Testis (tissue), 2 donors: ENCODE data around the gene CATSPERD.

Source experiments
- CTCF ChIP-seq, 3 experiments: fragments of 450-650 bp in 2 of 3; fragments of 200-600 bp in 1 of 3; sonication (generic) in 1 of 3; IDR thresholded peaks; one replicate each; pipeline ENCODE4 v1.5.1; 2016 to 2019; ENCODE audit warnings: antibody characterized with exemption in 3 of 3, mild to moderate bottlenecking in 2 of 3, moderate library complexity in 1 of 3
- POLR2A ChIP-seq: fragments of 450-650 bp; IDR thresholded peaks from one replicate; pipeline ENCODE4 v1.6.1; 2017; ENCODE audit warnings: antibody characterized with exemption, mild to moderate bottlenecking, moderate library complexity

DNA sequence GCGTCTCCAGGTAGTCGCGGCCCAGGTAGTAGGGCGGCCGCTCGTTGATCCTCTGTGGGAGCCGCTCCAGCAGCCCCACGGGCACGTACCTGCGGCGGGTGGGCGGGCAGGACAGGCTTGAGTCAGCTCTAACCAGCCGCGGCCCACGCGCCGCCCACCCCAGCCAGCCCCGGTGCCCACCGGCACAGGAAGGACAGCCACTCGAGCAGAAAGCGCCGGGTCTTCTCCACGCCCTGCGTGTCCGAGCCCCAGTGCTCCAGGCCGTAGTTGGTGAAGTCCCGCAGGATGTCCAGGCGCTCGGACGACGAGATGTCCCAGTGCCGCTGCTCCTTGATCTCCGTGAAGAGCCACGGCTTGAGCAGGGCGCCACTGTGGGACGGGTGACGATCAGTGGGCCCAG, 65.0 kb downstream of the CATSPERD start:
- no peak for TF ChIP-seq CTCF (IDR thresholded peaks at IDR 0.05)
- no peak for TF ChIP-seq POLR2A
